Mucosa of stomach (tissue), 1 donor: Measurements from ENCODE around the gene ZNF658.
"Not testable (repeated sequence)": the region's sequence is repeated elsewhere in the genome, so short reads cannot be mapped to it uniquely, and the experiment has no call there.

ENCODE experiments used
- H3K27me3 ChIP-seq: one replicate; pipeline ENCODE4 v1.7.0; 2013; ENCODE audit warnings: mild to moderate bottlenecking, low read length; ENCODE audit not compliant: control insufficient read depth, insufficient read depth
- H3K36me3 ChIP-seq: one replicate; pipeline ENCODE4 v1.7.0; 2013; ENCODE audit warnings: low read length; ENCODE audit not compliant: control insufficient read depth, insufficient read depth
- H3K4me1 ChIP-seq: one replicate; pipeline ENCODE4 v1.7.0; 2013; ENCODE audit warnings: mild to moderate bottlenecking, low read length; ENCODE audit not compliant: control insufficient read depth, insufficient read depth
- H3K4me3 ChIP-seq: one replicate; pipeline ENCODE4 v1.7.0; 2013; ENCODE audit warnings: low read length
- H3K9ac ChIP-seq: one replicate; pipeline ENCODE4 v1.7.0; 2013; ENCODE audit warnings: mild to moderate bottlenecking, low read length, moderate library complexity
- H3K9me3 ChIP-seq: one replicate; pipeline ENCODE4 v1.7.0; 2013; ENCODE audit warnings: mild to moderate bottlenecking, low read length, moderate library complexity; ENCODE audit not compliant: control insufficient read depth
- donor health status: Pancreatic carcinoma.

ZNF658 gene

GRCh38 chr9:66939878-66940830, 39.6 kb downstream of the ZNF658 start:
- not testable (repeated sequence) for H3K4me1 ChIP-seq, H3K4me3 ChIP-seq, H3K27me3 ChIP-seq, H3K9ac ChIP-seq, H3K9me3 ChIP-seq, H3K36me3 ChIP-seq

- H3K36me3 ChIP-seq, H3K4me3 ChIP-seq, H3K27me3 ChIP-seq, H3K9me3 ChIP-seq, H3K4me1 ChIP-seq, H3K9ac ChIP-seq: not testable (repeated sequence)
These were observed 42.1 kb downstream of the ZNF658 start for GRCh38 chr9:66942400-66943155.

- not testable (repeated sequence) for H3K4me1 ChIP-seq, H3K9me3 ChIP-seq, H3K9ac ChIP-seq, H3K27me3 ChIP-seq, H3K4me3 ChIP-seq, H3K36me3 ChIP-seq
These were observed 52.1 kb downstream of the ZNF658 start for GRCh38 chr9:66952576-66952975.
